NB4 (cell line): Measurements from ENCODE around the gene NPHP4.
A peak's percentile ranks its signal among the peaks of the same experiment; 100 is the strongest.

Source experiments
- DNase-seq: peaks from one replicate; pipeline ENCODE4 v3.0.0; 2010; ENCODE audit warnings: low read depth
- H3K4me3 ChIP-seq: one replicate; pipeline ENCODE4 v1.5.1; 2011; ENCODE audit warnings: mild to moderate bottlenecking, low read depth, low read length, moderate library complexity
- CTCF ChIP-seq: IDR thresholded peaks from one replicate; pipeline ENCODE4 v1.5.1; 2012; ENCODE audit warnings: low read depth, low read length
- MAX ChIP-seq: IDR thresholded peaks from 2 replicates; pipeline ENCODE4 v1.6.1; 2011; ENCODE audit warnings: low read depth, low read length
- MYC ChIP-seq: IDR thresholded peaks from 2 replicates; pipeline ENCODE4 v1.6.1; 2011; ENCODE audit warnings: low read depth, low read length
- POLR2A ChIP-seq: IDR thresholded peaks from 2 replicates; pipeline ENCODE4 v1.6.1; 2011; ENCODE audit warnings: mild to moderate bottlenecking; ENCODE audit not compliant: insufficient read length; ENCODE audit errors: extremely low read depth

Gene NPHP4

DNA sequence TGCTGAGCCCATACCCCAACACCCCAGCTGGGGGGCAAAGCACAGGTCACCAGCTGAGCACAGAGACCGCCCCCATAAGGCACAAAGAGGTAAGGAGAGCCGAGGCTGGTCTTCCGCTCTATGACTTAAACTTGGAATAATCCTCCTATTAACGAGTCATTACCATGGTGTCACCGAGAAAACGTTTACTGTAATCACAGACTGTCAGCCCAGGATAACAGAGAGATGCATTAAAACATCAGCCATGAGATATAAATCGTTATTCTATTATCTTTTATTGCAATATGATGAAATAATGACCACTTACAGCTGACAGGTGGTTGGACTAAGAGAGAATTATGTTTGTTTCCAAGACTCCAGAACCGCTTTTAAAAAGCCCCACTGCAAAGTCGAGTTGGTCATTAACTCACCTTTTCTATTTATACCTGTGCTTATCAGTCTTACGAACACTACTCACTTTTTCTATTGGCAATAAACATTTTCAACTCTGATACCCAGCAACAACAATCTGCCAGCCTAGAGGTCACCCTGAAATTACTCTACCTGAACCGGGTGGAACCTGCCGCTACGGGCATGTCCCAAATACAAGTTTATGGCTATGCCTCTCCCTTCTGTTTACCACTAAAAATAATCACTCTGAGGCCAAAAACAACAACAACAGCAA, 21.5 kb downstream of the NPHP4 start:
- DNase-seq = no peak
- H3K4me3 ChIP-seq = no peak overlapping the region
- TF ChIP-seq POLR2A (no peak), CTCF (no peak), MYC (no peak), MAX (no peak)

GRCh38 chr1:5969168-5969567, 23.1 kb downstream of the NPHP4 start:
- no peak overlapping the region for H3K4me3 ChIP-seq
- no peak for TF ChIP-seq MYC
- TF ChIP-seq MAX = no peak
- DNase-seq = peak; percentile 6

- DNase-seq = no peak
- TF ChIP-seq CTCF (no peak), MAX (no peak), MYC (no peak)
- no peak overlapping the region for H3K4me3 ChIP-seq
Measured at GRCh38 chr1:5968161-5968736, 24.0 kb downstream of the NPHP4 start.

DNA sequence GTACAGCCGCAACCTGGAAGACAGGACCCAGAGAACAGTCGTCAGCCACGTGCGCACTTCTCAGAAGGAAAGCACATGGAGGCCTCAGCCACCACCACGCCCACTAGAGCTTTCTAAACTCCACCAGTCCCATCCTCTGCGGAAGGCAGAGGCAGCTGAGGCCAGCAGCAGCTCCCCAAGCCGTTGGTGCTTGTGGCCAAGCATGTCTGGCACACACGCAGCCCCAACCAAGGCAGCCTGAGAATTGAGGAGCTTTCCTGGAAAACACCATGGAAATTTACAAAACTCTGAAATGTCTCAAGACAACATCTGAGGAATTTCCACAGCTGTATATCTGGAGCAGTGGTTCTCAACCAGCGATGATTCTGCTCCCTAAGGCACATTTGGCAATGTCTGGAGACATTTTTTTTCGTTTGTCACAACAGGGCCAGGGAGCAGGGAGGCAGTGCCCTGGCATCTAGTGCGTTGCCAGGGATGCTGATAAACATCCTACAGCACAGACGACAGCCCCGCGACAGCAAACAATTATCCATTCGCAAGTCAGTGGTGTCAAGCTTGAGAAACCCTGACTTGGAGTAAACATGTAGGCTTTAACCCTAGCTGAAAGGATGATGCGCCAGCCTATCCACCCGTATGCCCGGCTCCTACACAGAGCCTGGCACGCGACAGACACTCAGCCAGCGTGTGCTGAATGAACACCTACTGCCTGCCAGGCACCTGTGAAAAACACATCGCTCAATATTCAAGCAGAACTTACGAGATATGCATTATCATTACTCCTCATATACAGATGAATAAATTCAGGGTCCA, 24.7 kb downstream of the NPHP4 start:
- DNase-seq = no peak
- TF ChIP-seq MAX = no peak
- no peak for TF ChIP-seq CTCF
- TF ChIP-seq POLR2A = no peak
- no peak for TF ChIP-seq MYC
- H3K4me3 ChIP-seq = no peak overlapping the region

DNA sequence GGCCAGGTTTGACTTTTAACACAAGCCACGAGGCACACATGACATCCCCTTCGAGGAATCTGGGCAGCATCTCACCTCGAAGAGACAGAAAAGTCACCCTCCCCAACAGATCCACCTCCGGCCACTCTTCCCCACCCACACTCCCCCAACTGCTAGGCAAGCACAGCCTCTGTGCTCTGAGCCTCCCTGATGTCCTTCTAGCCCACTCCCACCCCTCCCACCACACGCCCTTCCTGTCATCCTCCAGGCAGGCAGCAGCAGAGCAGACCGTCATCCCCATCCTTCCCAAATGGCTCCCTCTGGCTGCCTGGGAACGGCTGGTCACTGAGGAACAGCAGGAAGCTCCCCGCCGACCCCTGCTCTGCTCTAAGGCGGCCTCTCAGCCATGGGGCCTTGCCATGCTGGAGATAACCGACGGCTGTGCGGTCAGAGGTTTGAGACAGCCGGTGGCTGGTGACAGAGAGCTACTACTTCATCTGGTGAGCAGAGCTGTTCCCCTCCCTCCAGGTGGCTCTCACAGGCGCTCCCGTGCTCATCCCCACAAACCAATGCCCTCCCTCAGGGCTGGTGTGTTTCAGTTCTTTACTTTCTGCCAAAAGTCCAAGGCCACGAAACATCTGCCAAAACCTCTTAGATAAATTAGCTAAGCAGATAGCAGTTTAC, 25.6 kb downstream of the NPHP4 start:
- TF ChIP-seq CTCF = no peak
- no peak overlapping the region for H3K4me3 ChIP-seq
- no peak for DNase-seq

DNA sequence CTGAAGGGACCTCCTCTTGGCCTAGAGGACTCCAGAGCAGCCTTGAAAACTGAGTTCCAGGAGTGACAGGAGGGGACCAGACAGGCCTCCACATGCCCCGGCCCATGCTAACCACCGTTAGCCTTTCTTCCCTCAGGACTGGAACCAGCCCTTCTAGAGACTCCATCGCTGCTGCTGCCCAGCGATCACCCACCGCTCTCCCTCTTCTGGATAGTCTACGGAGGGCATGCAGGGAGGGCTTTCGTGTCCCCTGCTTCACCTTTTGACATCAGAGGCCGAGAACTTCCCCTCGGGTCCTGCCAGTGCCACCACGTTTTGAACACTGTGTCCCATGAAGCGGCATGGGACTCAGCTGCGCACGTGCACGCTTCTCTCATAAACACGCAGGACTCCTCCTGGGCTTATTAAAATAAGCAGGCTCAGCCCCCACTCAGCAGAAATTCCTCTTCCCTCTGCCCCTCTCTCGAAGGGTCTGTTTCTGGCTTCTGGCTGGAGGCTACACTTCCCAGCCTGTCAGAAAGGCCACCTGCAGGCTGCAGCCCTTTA, 26.6 kb downstream of the NPHP4 start:
- H3K4me3 ChIP-seq = no peak overlapping the region

More for the DNA sequence above, 26.6 kb downstream of the NPHP4 start:
- TF ChIP-seq POLR2A = no peak
- TF ChIP-seq MYC = no peak
- no peak for TF ChIP-seq MAX
- no peak for TF ChIP-seq CTCF
- DNase-seq = no peak
